GM12878 (cell line): Measurements from ENCODE around the gene INO80B. TPM values are rescaled to one million over a fixed set of nuclear protein-coding genes. Genes with fewer than 3 reads are reported as not detected.

Experiments used
- BHLHE40 ChIP-seq, 2 experiments: fragments of 450-650 bp in 1 of 2; IDR thresholded peaks; 2 replicates each; pipeline ENCODE4 v1.6.1; 2011 to 2017; ENCODE audit warnings: low read depth in 2 of 2, borderline replicate concordance in 1 of 2, improper control_type of control experiment in 1 of 2, low read length in 1 of 2, mild to moderate bottlenecking in 1 of 2
- CREB1 ChIP-seq: IDR thresholded peaks from 2 replicates; pipeline ENCODE4 v1.6.1; 2012; ENCODE audit warnings: low read depth, mild to moderate bottlenecking, inconsistent platforms
- E2F8 ChIP-seq: fragments of 450-650 bp; IDR thresholded peaks from 2 replicates; pipeline ENCODE4 v1.6.1; 2018; ENCODE audit warnings: mild to moderate bottlenecking, low read depth, moderate library complexity; ENCODE audit not compliant: partially characterized antibody
- E4F1 ChIP-seq: fragments of 450-650 bp; IDR thresholded peaks from 2 replicates; pipeline ENCODE4 v1.6.1; 2018; ENCODE audit warnings: borderline replicate concordance, mild to moderate bottlenecking; ENCODE audit not compliant: partially characterized antibody
- EZH2 ChIP-seq: IDR thresholded peaks from 2 replicates; pipeline ENCODE4 v1.6.1; 2012; ENCODE audit warnings: low read depth, mild to moderate bottlenecking, control low read depth, inconsistent platforms, low read length, borderline replicate concordance; ENCODE audit not compliant: control insufficient read depth
- GATAD2B ChIP-seq: fragments of 450-650 bp; conservative IDR thresholded peaks from 2 replicates; pipeline ENCODE4 v1.6.1; 2017; ENCODE audit warnings: low read depth, mild to moderate bottlenecking, moderate library complexity
- HDAC2 ChIP-seq: fragments of 200-600 bp; sonication (generic); IDR thresholded peaks from 2 replicates; pipeline ENCODE4 v1.6.1; 2017
- MEF2A ChIP-seq: IDR thresholded peaks from 2 replicates; pipeline ENCODE4 v1.6.1; 2011; ENCODE audit warnings: low read depth, mild to moderate bottlenecking, low read length, moderate library complexity; ENCODE audit not compliant: insufficient read depth
- MTA2 ChIP-seq: fragments of 450-650 bp; IDR thresholded peaks from 2 replicates; pipeline ENCODE4 v1.6.1; 2016; ENCODE audit warnings: low read depth, mild to moderate bottlenecking, moderate library complexity
- NR2F1 ChIP-seq: fragments of 450-650 bp; conservative IDR thresholded peaks from 2 replicates; pipeline ENCODE4 v1.6.1; 2017; ENCODE audit warnings: mild to moderate bottlenecking
- POU2F2 ChIP-seq: IDR thresholded peaks from 3 replicates; pipeline ENCODE4 v1.6.1; 2011; ENCODE audit warnings: low read depth, mild to moderate bottlenecking, low read length, borderline replicate concordance
- RBBP5 ChIP-seq: fragments of 200-600 bp; sonication (generic); conservative IDR thresholded peaks from 2 replicates; pipeline ENCODE4 v1.6.1; 2016
- SMC3 ChIP-seq: IDR thresholded peaks from 2 replicates; pipeline ENCODE4 v1.6.1; 2011; ENCODE audit warnings: low read length, improper control_type of control experiment, borderline replicate concordance
- SPI1 ChIP-seq: IDR thresholded peaks from 2 replicates; pipeline ENCODE4 v1.6.1; 2011; ENCODE audit warnings: low read depth, mild to moderate bottlenecking, low read length, moderate library complexity, borderline replicate concordance; ENCODE audit not compliant: insufficient read depth
- SREBF1 ChIP-seq: IDR thresholded peaks from 2 replicates; pipeline ENCODE4 v1.6.1; 2012; ENCODE audit warnings: mild to moderate bottlenecking, low read length
- STAT3 ChIP-seq: IDR thresholded peaks from 2 replicates; pipeline ENCODE4 v1.6.1; 2011; ENCODE audit warnings: low read depth, low read length, improper control_type of control experiment
- WRNIP1 ChIP-seq: IDR thresholded peaks from 2 replicates; pipeline ENCODE4 v1.6.1; 2011; ENCODE audit warnings: low read depth, low read length, improper control_type of control experiment, borderline replicate concordance
- YBX1 ChIP-seq: fragments of 450-650 bp; IDR thresholded peaks from 2 replicates; pipeline ENCODE4 v1.6.1; 2016; ENCODE audit warnings: antibody characterized with exemption
- ZNF687 ChIP-seq: fragments of 450-650 bp; IDR thresholded peaks from 2 replicates; pipeline ENCODE4 v1.6.1; 2017; ENCODE audit warnings: mild to moderate bottlenecking, moderate library complexity
- ZSCAN29 ChIP-seq: fragments of 450-650 bp; IDR thresholded peaks from 2 replicates; pipeline ENCODE4 v1.6.1; 2017; ENCODE audit warnings: mild to moderate bottlenecking, moderate library complexity
- polyA plus RNA-seq, 11 experiments: library from polyadenylated mRNA; depleted of rRNA in 4 of 11; unstranded in 6 of 11; stranded (reverse) in 5 of 11; fragments of >200 nt; fragmentation: Nextera tagmentation in 4 of 11; fragmentation: Illumina TruSeq in 1 of 11; extraction: Ambion mirVana in 4 of 11; extraction: Trizol in 1 of 11; gene quantifications; 1 replicate in 1 of 11; 2 replicates in 10 of 11; pipeline versions ENCODE4 v1.2.1 to v1.2.3, GENCODE V29; 2011 to 2016; ENCODE audit warnings: inconsistent platforms in 2 of 11, missing spikeins in 2 of 11, low read depth in 1 of 11
- total RNA-seq, 4 experiments: library from RNA; depleted of rRNA in 3 of 4; stranded (reverse); fragments of >200 nt in 3 of 4; fragmentation: Illumina TruSeq in 1 of 4; extraction: Trizol in 1 of 4; gene quantifications; 2 replicates each; pipeline versions ENCODE4 v1.2.1 to v1.2.3, GENCODE V29; 2013 to 2021

INO80B gene
- total and polyA plus RNA-seq, 10 of the 15 experiments (the other 5 are each of a cell fraction or from before 2014, with no cell fraction given), result 1.3 to 26.7 (median 11.1) TPM

- TF ChIP-seq E4F1 (peak; percentile 77), E2F8 (peak; percentile 99), GATAD2B (peak; percentile 72), NR2F1 (peak; percentile 39; the same call in 1 of the 2 replicates), SMC3 (no peak), YBX1 (no peak), POU2F2 (peak; percentile 68; the same call in 1 of the 3 replicates), WRNIP1 (peak; percentile 99; the same call in 1 of the 2 replicates), ZNF687 (no peak), SPI1 (no peak), RBBP5 (no peak), STAT3 (peak; percentile 70; the same call in 1 of the 2 replicates), HDAC2 (no peak), BHLHE40 (IDR thresholded peaks at IDR 0.05; ENCODE audit: borderline replicate concordance in 1 of 2, low read depth in 2 of 2, low read length in 1 of 2) (peak; percentile 9 to 57; a peak in 1 of 4 replicates), ZSCAN29 (peak; percentile 76; the same call in 1 of the 2 replicates), MEF2A (0 out of 2 replicates have a peak, but pooled peaks have one; percentile 56), CREB1 (peak; percentile 81), MTA2 (peak; percentile 91), EZH2 (no peak), SREBF1 (0 out of 2 replicates have a peak, but pooled peaks have one; percentile 72)
Observed at GRCh38 chr2:74454654-74455511, at the start of gene INO80B (continued).
